ENCODE results near the gene LRIG2. TPM values are rescaled to one million over a fixed set of nuclear protein-coding genes. Genes with fewer than 3 reads are reported as not detected.

Gene LRIG2
- total and polyA plus RNA-seq, 2 of the 13 experiments (the other 11 are each of a cell fraction or from before 2014, with no cell fraction given) = 8.1 to 12.2 TPM

DNA sequence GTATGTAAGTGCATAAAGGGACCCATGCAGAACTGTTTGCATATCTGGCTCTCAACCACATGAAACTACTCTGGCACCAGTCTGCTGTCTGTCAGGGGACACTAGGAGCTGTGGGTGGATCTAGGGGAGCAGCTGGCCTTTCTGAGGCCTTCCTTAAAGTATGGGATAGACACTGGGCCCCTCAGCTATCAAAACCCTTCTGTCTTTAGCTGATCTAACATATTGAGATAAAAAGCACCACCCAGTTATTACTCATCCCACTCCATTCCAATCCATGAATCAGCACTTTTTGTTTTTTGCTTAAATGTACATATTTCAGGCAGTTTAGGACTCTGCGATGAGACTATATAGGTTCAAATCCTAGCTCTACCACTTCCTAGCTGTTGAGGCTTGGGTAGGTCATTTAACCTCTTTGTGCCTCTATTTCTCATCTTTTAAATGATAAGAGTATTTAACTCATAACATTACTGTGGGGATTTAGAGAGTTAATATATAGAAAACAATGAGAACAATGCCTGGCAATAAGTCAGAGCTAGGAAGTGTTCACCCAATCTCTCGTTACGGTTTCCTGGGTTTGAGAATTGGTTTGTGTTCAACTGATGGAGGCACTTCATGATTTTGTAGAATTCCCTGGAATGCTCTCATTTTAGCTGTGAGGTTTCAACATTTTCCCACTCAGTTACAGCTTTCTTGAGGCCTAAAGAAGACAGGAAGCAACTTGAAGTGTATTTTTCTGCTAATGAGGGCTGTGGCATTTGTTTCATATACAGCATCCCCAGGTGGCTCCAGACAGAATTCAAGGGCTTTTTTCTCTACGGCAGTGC is 68.9 kb downstream of the LRIG2 start (continued):
- TF ChIP-seq, protein P1, sequence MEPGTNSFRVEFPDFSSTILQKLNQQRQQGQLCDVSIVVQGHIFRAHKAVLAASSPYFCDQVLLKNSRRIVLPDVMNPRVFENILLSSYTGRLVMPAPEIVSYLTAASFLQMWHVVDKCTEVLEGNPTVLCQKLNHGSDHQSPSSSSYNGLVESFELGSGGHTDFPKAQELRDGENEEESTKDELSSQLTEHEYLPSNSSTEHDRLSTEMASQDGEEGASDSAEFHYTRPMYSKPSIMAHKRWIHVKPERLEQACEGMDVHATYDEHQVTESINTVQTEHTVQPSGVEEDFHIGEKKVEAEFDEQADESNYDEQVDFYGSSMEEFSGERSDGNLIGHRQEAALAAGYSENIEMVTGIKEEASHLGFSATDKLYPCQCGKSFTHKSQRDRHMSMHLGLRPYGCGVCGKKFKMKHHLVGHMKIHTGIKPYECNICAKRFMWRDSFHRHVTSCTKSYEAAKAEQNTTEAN (CRISPR knock-in tag; conservative IDR thresholded peaks at IDR 0.05) = no peak
- TF ChIP-seq, protein P2, sequence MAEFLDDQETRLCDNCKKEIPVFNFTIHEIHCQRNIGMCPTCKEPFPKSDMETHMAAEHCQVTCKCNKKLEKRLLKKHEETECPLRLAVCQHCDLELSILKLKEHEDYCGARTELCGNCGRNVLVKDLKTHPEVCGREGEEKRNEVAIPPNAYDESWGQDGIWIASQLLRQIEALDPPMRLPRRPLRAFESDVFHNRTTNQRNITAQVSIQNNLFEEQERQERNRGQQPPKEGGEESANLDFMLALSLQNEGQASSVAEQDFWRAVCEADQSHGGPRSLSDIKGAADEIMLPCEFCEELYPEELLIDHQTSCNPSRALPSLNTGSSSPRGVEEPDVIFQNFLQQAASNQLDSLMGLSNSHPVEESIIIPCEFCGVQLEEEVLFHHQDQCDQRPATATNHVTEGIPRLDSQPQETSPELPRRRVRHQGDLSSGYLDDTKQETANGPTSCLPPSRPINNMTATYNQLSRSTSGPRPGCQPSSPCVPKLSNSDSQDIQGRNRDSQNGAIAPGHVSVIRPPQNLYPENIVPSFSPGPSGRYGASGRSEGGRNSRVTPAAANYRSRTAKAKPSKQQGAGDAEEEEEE (CRISPR knock-in tag; IDR thresholded peaks at IDR 0.05; ENCODE audit: borderline replicate concordance) = no peak
- TF ChIP-seq MAFF (IDR thresholded peaks at IDR 0.05; ENCODE audit: low read depth, low read length) = peak; percentile 87
- 0 out of 2 replicates have a peak, but pooled peaks have one; percentile 35 for TF ChIP-seq MAFG (CRISPR knock-in tag; IDR thresholded peaks at IDR 0.05)
- TF ChIP-seq CBX2 (IDR thresholded peaks at IDR 0.05; ENCODE audit: low read depth, low read length) = no peak
- TF ChIP-seq CBX2 (CRISPR knock-in tag; IDR thresholded peaks at IDR 0.05; ENCODE audit: low read depth) = no peak
- TF ChIP-seq, protein P3, sequence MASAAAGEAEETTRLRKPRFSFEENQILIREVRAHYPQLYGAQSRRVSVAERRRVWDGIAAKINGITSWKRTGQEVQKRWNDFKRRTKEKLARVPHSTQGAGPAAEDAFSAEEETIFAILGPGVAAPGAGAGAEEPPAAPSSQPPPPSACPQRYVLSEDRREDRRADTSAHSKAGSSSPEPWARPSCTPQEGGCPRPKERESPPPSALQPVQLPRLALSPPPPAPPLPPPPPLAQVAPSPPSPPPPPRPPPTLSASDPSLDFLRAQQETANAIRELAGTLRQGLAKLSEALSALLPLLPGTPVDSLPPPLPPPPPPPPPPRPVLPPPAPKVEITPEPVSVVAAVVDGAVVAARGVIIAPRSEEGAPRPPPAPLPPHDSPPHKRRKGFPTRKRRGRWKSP (CRISPR knock-in tag; IDR thresholded peaks at IDR 0.05) = no peak
- TF ChIP-seq, protein P4, sequence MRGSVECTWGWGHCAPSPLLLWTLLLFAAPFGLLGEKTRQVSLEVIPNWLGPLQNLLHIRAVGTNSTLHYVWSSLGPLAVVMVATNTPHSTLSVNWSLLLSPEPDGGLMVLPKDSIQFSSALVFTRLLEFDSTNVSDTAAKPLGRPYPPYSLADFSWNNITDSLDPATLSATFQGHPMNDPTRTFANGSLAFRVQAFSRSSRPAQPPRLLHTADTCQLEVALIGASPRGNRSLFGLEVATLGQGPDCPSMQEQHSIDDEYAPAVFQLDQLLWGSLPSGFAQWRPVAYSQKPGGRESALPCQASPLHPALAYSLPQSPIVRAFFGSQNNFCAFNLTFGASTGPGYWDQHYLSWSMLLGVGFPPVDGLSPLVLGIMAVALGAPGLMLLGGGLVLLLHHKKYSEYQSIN (CRISPR knock-in tag; IDR thresholded peaks at IDR 0.05; ENCODE audit: borderline replicate concordance) = no peak
- no peak for TF ChIP-seq HHEX (CRISPR knock-in tag; IDR thresholded peaks at IDR 0.05)
- peak; percentile 74 for TF ChIP-seq NFE2L2 (IDR thresholded peaks at IDR 0.05; ENCODE audit: low read length)
- no peak for TF ChIP-seq POLR2A (IDR thresholded peaks at IDR 0.05; ENCODE audit: insufficient read depth in 1 of 2, low read depth in 2 of 2, low read length in 2 of 2)
- no peak for TF ChIP-seq RARG (CRISPR knock-in tag; IDR thresholded peaks at IDR 0.05; ENCODE audit: low read depth)
- TF ChIP-seq GFI1 (CRISPR knock-in tag; IDR thresholded peaks at IDR 0.05; ENCODE audit: borderline replicate concordance) = no peak

Measured in HepG2 (cell line).